GM21529 (cell line): ENCODE results near the gene VPS16.
"Not testable (repeated sequence)": the region's sequence is repeated elsewhere in the genome, so short reads cannot be mapped to it uniquely, and the experiment has no call there.

Experiments
- ATAC-seq: cut with Tn5 transposase; IDR thresholded peaks from one replicate; pipeline ENCODE4 v1.9.1; 2021; ENCODE audit not compliant: unreplicated experiment

Gene VPS16

DNA sequence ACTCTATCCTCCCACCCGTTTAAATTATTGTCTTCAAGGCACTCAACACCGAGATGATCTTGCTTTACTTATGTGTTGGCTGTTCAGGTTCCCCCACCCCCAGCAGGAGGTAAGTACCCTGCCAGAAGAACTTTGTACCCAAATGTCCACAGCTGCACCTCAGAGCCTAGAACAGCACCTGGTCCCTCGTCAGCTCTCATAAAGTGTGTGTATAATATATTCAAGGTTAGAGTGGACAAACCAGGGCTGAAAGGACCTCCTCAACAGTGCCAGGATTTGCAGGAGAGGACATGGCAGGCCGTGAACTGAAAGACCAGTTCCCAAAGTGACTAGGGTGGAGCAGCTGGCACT lies 34.2 kb upstream of the VPS16 start:
- no peak for ATAC-seq

DNA sequence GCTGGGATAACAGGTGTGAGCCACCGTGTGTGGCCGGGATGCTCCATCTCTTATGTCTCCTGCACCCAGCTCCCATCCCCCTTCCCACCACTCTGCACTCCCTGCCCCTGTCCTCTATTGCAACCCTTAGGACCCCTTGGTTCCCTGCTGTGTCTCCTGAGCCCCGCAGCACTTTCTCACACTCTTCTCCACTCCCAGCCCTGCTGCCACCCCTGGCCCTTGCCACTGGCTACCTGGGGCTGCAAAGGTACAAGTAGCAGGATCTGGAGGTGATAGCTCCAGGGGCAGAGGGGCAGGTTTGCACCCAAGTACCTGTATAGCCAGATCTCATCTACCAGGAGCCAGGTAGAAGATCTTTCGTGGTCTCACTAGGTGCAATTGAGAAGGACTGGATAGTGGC lies 33.5 kb upstream of the VPS16 start:
- no peak for ATAC-seq

DNA sequence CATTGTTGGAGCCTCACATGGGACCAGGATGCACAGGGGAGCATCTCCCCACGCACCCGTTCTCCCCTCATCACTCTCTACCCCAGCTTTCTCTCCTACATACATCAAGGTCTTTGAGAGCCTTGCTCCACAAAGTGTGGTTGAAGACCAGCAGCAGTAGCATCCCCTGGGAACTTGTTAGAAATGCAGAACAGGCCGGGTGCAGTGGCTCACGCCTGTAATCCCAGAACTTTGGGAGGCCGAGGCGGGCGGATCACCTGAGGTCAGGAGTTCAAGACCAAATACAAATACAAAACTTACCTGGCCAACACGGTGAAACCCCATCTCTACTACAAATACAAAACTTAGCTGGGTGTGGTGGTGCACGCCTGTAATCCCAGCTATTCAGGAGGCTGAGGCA lies 32.6 kb upstream of the VPS16 start:
- not testable (repeated sequence) for ATAC-seq

DNA sequence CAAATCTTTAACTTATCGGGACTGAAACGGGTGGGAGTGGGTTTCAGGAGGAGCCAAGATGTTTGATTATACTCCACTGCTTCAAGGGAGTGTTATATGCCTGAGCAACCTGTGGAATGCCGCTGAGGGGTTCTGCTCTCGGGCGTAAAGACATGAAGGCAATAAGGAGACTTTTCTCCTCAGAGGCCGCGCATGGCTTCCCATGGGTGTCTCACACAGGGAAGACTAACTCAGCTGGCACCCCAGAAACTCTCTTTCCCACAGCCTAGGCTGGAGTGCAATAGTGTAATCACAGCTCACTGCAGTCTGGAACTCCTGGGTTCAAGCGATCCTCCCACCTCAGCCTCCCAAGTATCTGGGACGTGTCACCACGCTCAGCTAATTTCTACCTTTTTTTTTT lies 30.9 kb upstream of the VPS16 start:
- no peak for ATAC-seq

DNA sequence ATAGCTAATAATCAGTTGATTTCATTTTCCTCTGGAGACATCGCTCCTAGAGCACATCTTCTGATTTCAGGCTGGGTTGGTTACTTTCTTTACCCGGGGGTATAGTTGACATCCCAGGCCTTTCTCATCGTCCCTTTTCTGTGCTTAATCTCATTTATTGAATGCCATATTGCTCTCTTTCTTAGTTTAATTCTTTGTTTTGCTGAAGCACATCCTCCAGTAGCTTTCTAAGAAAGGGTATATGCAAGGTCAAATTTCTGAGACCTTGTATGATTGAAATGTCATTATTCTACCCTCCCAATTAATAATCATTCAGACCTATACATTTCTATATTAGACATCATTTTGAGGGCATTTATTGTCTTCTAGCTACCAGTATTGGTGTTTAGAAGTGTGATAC lies 28.4 kb upstream of the VPS16 start:
- ATAC-seq = no peak

DNA sequence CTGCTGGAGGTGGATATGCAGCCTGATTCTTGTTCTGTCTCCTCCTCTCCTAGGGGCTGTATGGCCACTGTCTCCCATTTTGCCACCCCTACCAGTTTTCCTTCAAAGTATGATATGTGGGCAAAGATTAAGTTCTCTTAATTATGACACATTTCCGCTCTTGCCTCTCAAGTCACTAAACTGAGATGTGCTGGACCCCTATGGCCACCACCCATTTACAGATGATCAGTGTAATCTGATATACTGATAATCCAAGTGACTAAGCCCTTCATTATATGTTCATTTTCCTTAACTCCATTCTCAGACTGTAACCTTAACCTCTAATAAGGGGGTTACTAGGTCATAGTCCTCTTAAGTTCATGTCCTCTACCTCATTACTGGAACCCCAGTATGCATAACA lies 26.5 kb upstream of the VPS16 start:
- ATAC-seq = no peak

DNA sequence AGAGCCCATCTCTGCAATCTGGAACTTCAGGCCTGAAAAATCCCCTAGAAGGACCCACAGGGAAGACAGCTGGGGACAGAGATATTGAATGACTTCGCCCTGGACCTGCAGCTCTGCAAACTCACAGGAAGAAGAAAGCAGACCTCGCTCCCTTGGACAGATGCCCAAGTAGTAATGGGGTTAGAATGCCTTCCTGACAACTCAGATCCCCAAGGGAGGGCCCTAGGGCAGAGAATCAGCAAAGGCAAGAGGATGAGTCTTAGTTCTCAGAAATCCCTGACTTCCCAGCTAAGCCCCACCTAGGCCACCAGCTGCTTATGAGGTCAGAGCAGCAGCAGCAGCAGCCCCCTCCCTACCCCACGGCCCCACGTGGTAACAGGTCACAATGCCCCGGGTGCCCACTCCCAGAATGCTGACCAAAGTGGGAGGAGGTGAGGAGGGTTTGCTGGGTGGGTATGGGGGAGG lies 25.9 kb upstream of the VPS16 start, which contains the start of gene C20orf141:
Gene C20orf141 (plus strand): TSS at position 401 of the 465 bp plus-strand sequence. CDS start 198 bp downstream, outside the sequence.
- no peak for ATAC-seq

DNA sequence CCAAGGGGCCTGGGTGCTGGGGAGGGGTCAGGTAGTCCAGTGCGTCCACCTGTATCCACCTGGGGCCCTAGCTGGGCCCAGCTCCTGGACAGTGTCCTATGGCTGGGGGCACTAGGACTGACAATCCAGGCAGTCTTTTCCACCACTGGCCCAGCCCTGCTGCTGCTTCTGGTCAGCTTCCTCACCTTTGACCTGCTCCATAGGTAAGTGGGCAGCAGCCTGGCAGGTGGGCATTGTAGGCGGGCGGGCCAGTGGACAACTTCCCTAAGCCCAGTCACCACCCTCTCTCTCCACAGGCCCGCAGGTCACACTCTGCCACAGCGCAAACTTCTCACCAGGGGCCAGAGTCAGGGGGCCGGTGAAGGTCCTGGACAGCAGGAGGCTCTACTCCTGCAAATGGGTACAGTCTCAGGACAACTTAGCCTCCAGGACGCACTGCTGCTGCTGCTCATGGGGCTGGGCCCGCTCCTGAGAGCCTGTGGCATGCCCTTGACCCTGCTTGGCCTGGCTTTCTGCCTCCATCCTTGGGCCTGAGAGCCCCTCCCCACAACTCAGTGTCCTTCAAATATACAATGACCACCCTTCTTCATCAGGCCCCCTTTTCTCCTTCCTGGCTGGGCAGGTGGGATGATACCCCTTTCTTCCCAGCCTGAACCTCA lies 25.2 kb upstream of the VPS16 start:
- no peak for ATAC-seq

DNA sequence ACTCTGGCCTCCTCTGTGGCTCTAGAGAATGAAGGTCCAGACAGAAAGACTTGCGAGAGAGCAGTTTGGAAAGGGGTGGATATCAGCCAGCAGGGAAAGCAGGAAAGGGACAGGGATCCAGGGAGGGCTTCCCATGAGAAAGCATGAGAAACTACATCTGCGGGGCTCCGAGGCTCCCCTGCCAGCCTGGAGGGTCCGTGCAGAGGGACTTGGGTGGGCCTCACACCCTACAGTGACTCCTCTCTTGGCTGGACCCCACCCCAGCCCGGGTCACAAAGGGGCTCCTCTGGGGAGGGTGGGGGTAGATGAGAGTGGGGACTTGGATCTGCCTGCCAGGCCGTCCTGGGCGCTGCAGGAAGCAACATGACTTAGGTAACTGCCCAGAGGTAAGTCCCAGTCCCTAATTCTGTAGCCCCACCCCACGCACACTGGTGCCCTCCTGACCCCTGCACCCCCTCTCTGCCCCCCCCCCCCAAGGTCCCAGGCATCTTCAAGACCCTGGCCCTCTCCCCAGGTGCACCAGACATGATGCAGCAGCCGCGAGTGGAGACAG lies 24.4 kb upstream of the VPS16 start, which contains the start of gene TMEM239:
Gene TMEM239 (plus strand): TSS at position 335 of the 553 bp plus-strand sequence. CDS start 191 bp downstream, at position 526.
- no peak for ATAC-seq

DNA sequence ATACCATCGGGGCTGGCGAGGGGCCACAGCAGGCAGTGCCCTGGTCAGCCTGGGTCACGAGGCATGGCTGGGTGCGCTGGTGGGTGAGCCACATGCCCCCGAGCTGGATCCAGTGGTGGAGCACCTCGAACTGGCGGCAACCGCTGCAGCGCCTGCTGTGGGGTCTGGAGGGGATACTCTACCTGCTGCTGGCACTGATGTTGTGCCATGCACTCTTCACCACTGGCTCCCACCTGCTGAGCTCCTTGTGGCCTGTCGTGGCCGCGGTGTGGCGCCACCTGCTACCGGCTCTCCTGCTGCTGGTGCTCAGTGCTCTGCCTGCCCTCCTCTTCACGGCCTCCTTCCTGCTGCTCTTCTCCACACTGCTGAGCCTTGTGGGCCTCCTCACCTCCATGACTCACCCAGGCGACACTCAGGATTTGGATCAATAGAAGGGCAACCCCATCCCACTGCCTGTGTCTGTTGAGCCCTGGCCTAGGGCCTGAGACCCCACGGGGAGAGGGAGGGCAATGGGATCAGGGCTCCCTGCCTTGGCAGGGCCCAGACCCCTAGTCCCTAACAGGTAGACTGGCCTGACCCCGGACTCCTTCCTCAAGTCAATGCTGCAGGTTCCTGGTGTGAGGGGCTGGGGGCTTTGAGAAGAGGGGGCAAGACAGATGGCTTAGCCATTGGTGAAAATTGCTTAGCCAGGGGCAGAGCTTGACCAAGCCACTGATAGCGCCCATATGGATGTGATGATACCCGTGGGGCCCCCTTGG lies 23.8 kb upstream of the VPS16 start:
- no peak for ATAC-seq

DNA sequence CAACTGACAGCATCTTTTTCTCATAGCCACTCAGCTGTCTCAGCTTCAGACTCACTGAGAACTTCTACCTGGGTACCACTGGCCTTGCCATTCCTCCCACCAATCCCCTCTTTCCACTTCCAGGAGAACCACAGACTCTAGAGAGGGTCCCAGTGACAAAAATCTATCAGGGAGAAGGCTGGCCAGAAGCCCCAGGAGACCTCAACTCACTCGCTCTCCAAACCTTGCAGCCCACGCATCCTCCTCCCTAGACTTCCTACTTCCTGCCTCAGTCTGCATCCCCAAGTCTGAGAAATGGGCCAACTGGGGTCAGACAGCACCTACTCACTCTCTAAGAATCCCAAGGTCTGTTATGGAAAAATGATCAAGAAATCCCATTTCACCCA lies 23.2 kb upstream of the VPS16 start:
- no peak for ATAC-seq

DNA sequence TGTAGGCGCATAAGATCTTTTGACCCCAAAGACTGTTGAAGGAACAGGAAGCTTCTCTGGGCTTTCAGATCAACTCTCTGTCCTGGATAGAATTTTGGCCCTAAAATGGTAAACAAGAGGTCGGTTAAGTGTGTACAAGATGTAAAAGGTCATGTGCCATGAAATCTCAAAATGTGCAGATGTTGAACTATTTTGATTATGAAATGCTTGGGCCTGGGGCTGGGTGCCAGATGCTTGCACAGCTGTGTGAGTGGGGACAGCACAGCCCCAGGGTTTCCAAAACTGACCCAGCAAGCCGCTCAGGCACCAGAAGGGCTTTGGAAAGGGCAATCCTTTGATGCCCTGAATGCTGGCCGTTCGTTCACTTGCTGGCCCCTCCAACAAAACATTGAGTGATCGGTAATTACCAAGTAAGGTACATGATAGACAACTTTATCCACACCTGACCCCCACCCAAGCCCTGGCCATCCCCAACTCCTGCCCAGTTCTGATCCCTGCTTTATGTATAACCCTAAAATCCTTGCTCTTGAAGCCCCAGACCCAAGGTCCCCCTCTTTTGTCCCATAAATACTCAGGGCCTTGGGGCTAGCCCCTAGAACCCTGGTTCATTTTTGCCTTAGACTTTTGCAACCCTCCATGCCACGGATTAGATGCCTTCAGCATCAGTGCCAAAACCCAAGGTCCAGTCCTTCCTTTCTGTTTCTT lies 22.5 kb upstream of the VPS16 start:
- ATAC-seq = no peak

DNA sequence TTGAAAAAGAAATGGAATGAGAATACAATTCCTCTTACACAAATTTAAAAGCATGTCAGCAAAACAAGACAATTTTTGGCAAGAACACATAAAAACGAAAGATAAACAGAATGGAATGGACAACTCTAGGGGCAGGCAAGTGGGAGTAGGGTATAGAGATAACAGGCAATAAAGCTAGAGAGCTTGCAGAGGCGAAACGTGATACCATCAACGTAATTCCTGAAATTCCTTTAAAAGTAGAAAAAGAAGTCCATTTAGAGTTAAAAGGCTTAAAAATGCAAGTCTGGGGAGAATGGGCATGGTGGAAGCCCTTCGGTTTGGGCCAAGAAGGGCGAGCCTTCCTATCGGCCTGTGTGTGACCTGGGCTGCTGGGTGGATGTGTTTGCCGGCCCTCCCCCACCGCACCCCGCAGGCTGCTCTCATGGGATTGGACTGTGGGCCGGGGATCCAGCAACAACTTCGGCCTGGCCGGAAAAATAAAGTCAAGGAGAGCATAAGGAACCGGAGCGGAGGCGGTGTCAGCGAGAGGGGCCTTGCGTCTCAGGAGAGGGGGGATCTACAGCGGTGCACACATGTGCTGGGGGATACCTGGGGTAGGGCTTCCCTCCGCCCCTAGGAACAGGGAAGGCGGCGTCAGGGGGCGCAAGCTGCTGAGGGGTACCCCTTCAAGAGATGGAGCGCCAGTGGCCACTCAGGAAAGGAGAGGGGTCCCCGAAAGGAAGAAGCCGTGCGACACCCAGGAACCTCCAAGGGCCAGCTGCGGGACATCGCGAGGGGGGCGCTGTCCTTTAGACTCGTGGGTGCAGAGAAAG lies 20.3 kb upstream of the VPS16 start:
- no peak for ATAC-seq

DNA sequence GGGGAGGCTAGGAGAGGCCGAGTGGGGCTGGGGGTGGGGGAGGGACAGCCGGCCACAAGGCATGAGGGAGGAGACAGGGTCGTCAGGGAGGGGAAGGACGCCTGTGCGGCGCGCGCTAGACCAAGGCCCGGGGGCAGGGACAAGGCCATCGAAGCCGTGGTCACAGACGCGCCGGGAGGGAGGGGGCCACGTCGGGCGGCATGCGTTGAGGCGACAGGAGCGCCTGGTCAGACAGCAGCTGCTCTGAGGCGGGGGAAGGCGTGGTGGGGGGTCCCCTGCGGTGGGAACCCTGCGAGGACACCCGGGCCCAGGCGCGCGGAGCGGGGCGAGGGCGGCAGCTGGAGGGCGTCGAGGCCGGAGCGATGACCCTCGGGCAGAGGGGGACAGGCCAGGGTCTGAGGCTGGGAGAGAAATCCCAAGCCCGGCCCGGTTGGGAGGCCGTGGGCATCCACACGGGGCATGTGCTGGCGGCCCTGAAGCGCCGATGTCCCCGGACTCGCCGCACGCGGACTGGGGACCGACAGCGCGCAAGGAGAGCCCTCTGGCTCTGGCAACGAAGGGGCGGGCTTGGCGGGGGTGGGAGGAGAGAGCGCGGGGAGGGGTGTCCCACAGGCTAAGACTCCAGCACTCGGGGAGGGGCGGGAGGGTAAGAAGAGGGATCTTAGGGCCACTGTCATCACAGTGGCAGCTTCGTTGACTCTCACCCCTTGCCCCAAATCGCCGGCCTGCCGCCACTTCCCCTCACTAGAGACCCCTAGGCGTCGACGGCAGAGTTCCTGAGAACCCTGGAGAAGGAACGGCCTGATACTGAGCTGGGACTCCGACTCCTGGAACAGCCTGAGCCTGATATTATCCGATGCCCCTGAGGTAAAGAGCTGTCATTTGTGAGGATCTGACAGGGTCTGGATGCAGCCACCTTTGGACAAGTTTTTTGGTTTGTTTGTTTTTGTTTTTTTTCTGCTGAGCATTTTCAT lies 19.4 kb upstream of the VPS16 start:
- no peak for ATAC-seq

DNA sequence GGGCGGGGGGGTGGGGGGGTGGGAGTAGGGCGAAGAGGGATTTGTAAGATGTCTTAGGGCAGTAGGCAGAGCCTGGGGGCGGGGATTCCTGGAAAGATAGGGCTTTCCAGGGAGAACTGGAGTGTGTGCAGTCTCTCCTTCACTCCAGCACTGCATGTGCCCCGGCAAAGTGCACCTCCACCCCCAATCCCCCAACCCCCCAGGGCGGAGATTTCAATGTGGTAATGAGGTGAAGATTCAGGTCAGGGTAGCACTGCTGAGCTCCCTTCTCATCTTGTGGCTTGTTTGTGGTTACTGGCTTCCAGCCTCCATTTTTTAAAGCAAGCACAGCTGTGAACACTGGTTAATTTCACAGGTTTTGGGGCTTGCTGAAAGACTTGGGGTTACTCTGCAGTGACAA lies 18.5 kb upstream of the VPS16 start:
- no peak for ATAC-seq

DNA sequence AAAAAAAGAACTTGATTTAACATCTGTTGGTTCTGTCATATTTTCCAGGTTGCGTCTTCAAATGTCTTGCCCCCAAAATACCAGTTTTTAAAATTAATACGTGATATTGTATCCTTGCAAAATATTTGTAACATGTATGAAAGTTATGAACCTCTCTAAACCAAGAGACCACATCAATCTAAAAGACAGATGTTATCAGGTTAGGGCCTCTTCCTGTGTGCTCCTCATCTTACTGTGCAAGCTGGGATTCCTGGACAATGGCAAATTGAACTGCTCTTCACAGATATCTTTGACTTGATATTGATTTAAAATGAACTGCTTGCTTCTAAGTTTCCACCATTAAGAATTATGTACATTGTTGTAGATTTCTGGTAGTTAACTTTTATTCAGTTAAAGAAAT lies 14.8 kb upstream of the VPS16 start:
- ATAC-seq = no peak

DNA sequence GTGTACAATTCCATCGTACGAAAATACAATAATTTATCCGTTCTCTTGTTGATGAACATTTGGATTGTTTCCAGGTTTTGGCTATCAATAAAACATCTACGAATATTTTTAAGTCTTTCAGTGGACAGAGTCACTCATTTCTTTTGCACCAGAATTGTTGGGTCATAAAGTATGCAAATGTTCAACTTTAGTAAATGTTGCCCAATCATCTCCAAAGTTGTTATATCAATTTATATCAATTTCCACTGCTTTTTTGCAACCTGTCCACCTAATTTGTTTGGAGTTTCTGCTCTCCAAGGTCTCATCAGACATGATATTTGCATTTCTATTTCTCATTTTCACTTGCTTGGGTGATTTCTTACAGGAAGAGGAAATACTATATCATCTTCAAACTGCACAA lies 13.9 kb upstream of the VPS16 start:
- ATAC-seq = no peak

DNA sequence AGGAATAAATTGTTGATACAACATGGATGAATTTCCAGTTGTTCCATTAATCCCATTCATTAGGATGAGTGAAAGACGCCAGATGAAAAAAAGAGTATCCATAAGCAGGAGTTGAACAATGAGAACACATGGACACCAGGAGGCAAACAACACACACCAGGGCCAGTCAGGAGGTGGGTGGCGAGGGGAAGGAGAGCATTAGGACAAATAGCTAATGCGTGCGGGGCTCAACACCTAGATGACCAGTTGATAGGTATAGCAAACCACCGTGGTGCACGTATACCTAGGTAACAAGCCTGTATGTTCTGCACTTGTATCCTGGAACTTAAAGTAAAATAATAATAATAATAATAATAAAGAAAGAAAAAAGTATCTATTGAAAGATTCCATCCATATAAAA lies 11.2 kb upstream of the VPS16 start:
- no peak for ATAC-seq

DNA sequence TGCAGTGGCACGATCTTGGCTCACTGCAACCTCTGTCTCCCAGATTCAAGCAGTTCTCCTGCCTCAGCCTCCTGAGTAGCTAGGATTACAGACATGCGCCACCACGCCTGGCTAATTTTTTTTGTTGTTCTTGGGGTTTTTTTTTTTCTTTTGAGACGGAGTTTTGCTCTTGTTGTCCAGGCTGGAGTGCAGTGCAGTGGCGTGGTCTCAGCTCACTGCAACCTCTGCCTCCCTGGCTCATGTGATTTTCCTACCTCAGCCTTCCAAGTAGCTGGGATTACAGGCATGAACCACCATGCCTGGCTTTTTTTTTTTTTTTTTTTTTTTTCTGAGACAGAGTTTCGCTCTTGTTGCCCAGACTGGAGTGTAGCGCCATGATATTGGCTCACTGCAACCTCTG lies 9.3 kb upstream of the VPS16 start:
- not testable (repeated sequence) for ATAC-seq

DNA sequence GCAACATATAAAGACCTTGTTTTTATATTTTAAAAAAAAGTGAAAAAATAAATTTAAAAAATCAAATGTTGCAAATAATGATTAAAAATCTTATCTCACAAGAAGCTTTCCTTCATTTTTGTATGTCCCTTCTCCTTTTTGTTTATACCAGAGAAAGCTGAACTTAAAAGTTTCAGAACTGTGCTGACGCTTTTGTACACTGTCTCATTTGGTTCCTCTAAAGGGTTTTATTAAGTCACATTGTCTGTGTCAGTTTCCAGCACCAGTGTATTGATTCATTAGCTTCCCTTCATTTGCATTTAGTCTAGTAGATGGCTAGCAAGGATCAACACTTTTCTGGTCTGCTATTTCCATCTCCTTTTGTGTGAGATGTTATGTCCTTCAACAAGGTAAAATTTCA lies 6.8 kb upstream of the VPS16 start:
- no peak for ATAC-seq
